ENCODE results near the gene PPP2R1B. TPM values are rescaled to one million over a fixed set of nuclear protein-coding genes. Genes with fewer than 3 reads are reported as not detected.

Gene PPP2R1B
- total RNA-seq, 2 experiments from 2014 or later: 55.2 to 64.9 TPM

DNA sequence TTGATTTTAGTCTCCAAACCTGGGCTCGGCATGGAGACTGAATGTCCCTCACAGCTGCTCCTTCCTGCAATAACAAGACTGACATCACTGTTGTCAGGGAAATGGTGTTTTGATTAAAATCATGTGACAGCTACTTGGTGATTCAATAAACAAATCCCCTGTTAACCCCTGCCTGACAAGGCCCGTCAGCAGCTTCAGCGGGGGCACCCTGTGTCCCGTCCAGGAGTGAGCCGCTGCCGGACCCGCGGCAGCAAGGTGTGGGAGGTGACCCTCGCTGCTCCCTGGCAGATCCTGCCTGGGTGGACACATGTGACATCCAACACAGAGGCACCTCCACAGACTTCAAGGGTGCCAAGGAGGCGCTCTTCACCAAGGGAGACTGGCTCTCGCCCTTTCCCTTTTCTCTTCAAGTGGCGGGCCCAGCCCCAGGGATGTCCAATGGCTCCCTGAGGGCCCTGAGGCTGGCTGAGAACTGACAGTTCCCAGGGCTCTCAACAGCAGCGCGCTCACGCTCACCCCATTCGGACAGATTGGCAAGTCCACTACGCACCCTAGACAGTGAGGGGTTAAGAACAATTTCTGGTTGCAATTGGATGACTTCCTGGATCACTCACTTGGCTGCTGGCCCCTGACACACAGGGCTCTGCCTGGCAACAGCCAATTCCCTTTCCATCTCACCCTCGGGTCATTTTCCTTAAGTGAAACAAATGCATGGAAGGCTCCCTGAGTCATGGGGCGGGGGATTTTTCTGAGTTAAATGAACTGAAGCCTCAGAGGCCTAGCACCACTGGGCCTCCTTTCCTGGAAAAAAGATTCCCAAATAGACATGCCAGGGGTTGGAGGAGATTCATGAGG, 30.7 kb downstream of the PPP2R1B start:
- no peak overlapping the region for H3K27ac Mint-ChIP-seq
- ATAC-seq (no peak), DNase-seq (no peak)
- H3K4me1 Mint-ChIP-seq: peaks cover 5% of the 10 kb centered on the region
- no peaks in the 10 kb centered on the region for H3K27me3 Mint-ChIP-seq
- CTCF ChIA-PET: no interaction called here
- peaks cover 11% of the 10 kb centered on the region for H3K36me3 Mint-ChIP-seq
- H3K4me3 Mint-ChIP-seq: no peak overlapping the region
- H3K9me3 Mint-ChIP-seq (ENCODE audit: low read depth): no peaks in the 10 kb centered on the region

DNA sequence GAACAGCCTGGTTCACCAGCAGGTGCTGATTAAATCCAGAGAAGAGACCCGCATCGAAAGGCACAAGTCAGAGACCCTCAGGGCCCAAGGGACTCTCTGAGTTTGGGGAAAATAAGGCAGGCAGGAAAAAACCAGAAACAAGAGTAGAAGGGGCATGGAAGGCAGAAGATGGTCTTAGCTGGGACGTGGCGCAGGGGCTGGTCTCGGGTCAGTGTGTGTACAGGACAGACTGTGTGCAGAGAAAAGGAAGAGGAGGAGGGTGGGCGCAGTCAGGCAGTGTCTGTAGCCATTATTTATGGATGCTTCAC, 31.3 kb downstream of the PPP2R1B start:
- DNase-seq (no peak), ATAC-seq (no peak)
- peaks cover 3% of the 10 kb centered on the region for H3K4me1 Mint-ChIP-seq
- H3K36me3 Mint-ChIP-seq: peaks cover 8% of the 10 kb centered on the region
- no peaks in the 10 kb centered on the region for H3K27me3 Mint-ChIP-seq
- no peak overlapping the region for H3K27ac Mint-ChIP-seq
- no peaks in the 10 kb centered on the region for H3K9me3 Mint-ChIP-seq (ENCODE audit: low read depth)
- CTCF ChIA-PET: no interaction called here
- H3K4me3 Mint-ChIP-seq: no peak overlapping the region

GRCh38 chr11:111734101-111734953, 31.9 kb downstream of the PPP2R1B start:
- H3K9me3 Mint-ChIP-seq (ENCODE audit: low read depth): no peaks in the 10 kb centered on the region
- CTCF ChIA-PET: no interaction called here
- H3K4me1 Mint-ChIP-seq: peaks cover 2% of the 10 kb centered on the region
- DNase-seq (no peak), ATAC-seq (no peak)
- H3K36me3 Mint-ChIP-seq: peaks cover 5% of the 10 kb centered on the region
- no peak overlapping the region for H3K27ac Mint-ChIP-seq
- H3K4me3 Mint-ChIP-seq: no peak overlapping the region
- no peaks in the 10 kb centered on the region for H3K27me3 Mint-ChIP-seq

DNA sequence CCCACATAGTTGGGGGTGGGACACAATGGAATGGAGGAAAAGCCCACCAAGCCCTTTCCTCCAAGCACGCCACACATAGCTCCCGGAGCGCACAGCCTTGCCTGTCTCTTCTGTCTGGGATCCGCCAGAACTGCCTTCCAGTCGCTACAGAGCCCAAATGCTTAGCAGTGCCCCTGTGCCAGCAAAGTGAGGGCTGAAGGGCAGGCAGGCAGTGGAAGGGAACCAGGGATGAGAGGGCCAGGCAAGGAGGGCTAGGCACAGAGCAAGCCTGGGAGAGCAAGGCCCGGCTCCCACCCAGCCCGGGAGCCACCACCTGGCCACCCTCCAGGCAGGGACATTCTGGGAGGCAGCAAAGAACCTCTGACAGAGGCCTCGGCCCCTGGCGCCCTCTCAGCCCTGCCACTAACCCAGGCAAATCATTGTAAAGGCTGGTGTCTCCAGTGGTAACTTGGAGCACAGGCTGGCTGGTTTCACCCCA, 32.5 kb downstream of the PPP2R1B start:
- Mint-ChIP-seq H3K9me3 (ENCODE audit: low read depth) (no peaks in the 10 kb centered on the region), H3K4me3 (no peak overlapping the region), H3K4me1 (peaks cover 1% of the 10 kb centered on the region), H3K36me3 (peaks cover 5% of the 10 kb centered on the region), H3K27me3 (no peaks in the 10 kb centered on the region), H3K27ac (no peak overlapping the region)
- CTCF ChIA-PET: interaction anchor here (0.8 kb wide), 1 partner anchor 9 kb away, joined by 3 read pairs; no protein-coding TSS in a partner anchor
- DNase-seq (no peak), ATAC-seq (no peak)

GRCh38 chr11:111733016-111733415, 33.2 kb downstream of the PPP2R1B start:
- ATAC-seq: no peak
- CTCF ChIA-PET: interaction anchor here (0.8 kb wide), 1 partner anchor 10 kb away, joined by 3 read pairs; no protein-coding TSS in a partner anchor
- no peak overlapping the region for H3K27ac Mint-ChIP-seq

GRCh38 chr11:111731821-111732220, 34.4 kb downstream of the PPP2R1B start:
- H3K36me3 Mint-ChIP-seq: no peaks in the 10 kb centered on the region
- DNase-seq (no peak), ATAC-seq (no peak)
- no peak overlapping the region for H3K4me3 Mint-ChIP-seq
- H3K9me3 Mint-ChIP-seq (ENCODE audit: low read depth): no peaks in the 10 kb centered on the region
- no peaks in the 10 kb centered on the region for H3K4me1 Mint-ChIP-seq
- CTCF ChIA-PET: no interaction called here
- H3K27ac Mint-ChIP-seq: no peak overlapping the region
- no peaks in the 10 kb centered on the region for H3K27me3 Mint-ChIP-seq

More at GRCh38 chr11:111733016-111733415, 33.2 kb downstream of the PPP2R1B start:
- no peaks in the 10 kb centered on the region for H3K9me3 Mint-ChIP-seq (ENCODE audit: low read depth)
- H3K27me3 Mint-ChIP-seq: no peaks in the 10 kb centered on the region
- DNase-seq: no peak
- peaks cover 3% of the 10 kb centered on the region for H3K36me3 Mint-ChIP-seq
- no peak overlapping the region for H3K4me3 Mint-ChIP-seq
- H3K4me1 Mint-ChIP-seq: no peaks in the 10 kb centered on the region

DNA sequence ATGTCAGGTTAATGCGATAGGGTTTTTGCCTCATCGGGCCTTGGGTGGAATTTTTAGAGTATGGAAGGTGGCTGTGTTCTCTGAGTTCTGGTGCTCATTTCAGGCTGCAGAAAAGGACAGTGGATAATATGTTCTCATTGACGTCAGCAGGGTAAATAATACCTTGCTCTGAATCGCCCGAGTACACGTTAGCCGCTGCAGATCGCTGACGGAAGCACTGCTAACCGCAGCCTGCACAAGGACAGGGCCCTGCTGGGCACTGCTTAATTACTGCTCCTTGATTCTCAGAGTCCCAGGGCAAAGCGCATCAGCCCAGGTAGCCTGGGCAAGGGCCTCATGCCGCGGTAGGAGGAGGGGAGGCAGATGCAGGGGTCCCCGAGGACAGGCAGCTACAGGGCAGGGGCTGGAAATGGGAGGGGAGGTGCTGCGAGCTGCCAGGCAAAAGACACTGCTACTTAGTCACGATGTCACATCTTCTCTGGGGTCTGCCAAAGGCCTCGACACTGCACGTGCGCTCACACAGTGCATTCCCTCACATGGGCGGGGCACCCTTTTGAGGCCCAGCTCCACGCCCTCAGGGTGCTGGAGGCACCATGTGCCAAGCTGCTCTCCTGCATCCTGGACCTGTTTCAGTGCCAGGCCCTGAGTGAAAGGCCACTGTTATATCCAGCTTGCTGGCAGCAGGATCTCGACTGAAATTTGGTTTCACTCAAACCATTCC, 35.2 kb downstream of the PPP2R1B start:
- H3K4me1 Mint-ChIP-seq: no peaks in the 10 kb centered on the region
- H3K36me3 Mint-ChIP-seq: peaks cover 4% of the 10 kb centered on the region
- H3K9me3 Mint-ChIP-seq (ENCODE audit: low read depth): no peaks in the 10 kb centered on the region
- DNase-seq (no peak), ATAC-seq (no peak)
- CTCF ChIA-PET: interaction anchor here (1.5 kb wide), 1 partner anchor 46 kb away, joined by 3 read pairs; no protein-coding TSS in a partner anchor
- no peaks in the 10 kb centered on the region for H3K27me3 Mint-ChIP-seq
- no peak overlapping the region for H3K4me3 Mint-ChIP-seq
- H3K27ac Mint-ChIP-seq: no peak overlapping the region

DNA sequence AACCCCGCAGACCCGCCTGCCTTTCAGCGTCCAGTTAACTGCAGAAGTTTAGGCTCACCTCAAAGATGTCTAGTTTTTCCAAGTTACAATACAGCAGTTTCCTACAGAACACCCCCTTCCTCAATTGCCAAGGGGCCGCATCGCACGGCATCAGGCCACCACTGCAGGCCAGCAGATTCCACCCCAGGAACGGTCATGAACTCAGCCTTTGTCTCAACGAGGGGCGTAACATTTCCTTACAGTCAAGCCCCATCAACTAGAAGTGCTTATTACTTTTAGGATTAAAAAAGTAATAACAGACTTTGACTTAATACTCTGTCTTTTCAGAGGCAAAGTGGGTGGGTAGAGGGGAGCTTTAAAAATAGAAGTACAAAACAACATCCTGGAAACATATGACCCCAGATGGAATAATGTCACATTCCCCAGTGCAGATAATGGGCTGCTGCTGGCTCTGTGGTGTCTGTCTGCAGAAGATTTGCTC, 36.3 kb downstream of the PPP2R1B start:
- CTCF ChIA-PET: interaction anchor here (1.5 kb wide), 1 partner anchor 48 kb away, joined by 3 read pairs; no protein-coding TSS in a partner anchor
- Mint-ChIP-seq H3K9me3 (ENCODE audit: low read depth) (no peaks in the 10 kb centered on the region), H3K36me3 (peaks cover 5% of the 10 kb centered on the region), H3K4me3 (no peak overlapping the region), H3K27me3 (no peaks in the 10 kb centered on the region), H3K27ac (no peak overlapping the region), H3K4me1 (no peaks in the 10 kb centered on the region)
- DNase-seq (no peak), ATAC-seq (no peak)

DNA sequence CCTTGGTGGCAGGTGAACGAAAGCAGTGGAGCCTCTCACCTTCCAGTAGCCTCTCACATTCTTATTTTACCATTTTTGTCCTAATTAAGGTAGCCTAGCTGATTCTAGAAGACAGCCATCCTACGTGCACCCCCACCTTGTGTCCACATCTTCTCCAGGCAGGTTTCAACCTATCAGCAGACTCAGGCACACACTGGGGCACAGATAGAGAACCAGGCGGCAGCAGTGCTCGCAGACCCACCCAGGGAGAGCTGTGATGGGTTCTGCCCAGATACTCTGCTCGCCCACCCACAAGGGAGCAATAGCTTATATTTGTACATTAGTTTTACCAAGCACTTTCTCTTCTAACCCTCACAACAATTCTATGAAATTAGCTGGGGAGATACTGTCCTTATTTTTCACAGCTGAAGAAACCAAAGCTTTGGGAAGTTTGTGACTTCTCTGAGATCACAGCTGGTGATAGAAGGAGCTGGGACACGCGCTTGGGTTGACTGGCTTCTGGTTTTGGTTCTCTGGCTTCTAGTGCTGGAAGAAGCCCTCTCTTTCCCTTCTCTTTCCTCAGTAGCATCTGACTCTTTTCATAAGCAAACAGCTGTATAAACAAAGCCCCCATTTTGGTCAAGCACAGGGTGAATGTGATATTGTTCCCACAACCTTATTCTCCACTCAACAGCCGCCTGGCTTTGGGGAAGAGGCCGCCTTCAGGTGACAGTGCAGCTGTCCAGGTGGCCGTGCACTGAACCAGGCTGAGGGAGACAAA, 36.9 kb downstream of the PPP2R1B start:
- no peaks in the 10 kb centered on the region for H3K27me3 Mint-ChIP-seq
- no peak overlapping the region for H3K27ac Mint-ChIP-seq
- DNase-seq (no peak), ATAC-seq (no peak)
- H3K4me1 Mint-ChIP-seq: no peaks in the 10 kb centered on the region
- no peaks in the 10 kb centered on the region for H3K9me3 Mint-ChIP-seq (ENCODE audit: low read depth)
- CTCF ChIA-PET: no interaction called here
- no peak overlapping the region for H3K4me3 Mint-ChIP-seq
- peaks cover 5% of the 10 kb centered on the region for H3K36me3 Mint-ChIP-seq

DNA sequence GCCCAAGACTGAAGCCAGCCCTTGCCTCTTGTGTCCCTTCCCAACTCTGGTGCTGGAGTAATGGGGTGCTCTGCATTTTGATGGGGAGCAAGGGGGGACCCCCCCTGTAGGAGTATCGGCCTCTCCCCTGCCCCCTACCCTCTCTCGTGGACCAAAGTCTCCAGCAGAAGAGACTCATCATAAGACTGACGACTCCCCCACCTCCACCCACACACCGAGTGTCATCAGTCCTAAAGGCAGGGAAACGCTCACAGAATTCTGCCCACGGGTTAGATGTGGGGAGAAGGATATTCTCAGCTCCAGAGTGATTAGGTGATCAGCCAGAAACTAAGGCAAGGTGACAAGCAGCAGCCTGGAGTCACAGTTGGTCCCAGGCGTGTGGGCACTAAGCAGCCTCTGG, 38.8 kb downstream of the PPP2R1B start:
- no peak overlapping the region for H3K27ac Mint-ChIP-seq
- no peaks in the 10 kb centered on the region for H3K27me3 Mint-ChIP-seq
- no peak for ATAC-seq
- no peak overlapping the region for H3K4me3 Mint-ChIP-seq
- CTCF ChIA-PET: no interaction called here
- H3K36me3 Mint-ChIP-seq: peaks cover 9% of the 10 kb centered on the region
- no peak for DNase-seq
- H3K4me1 Mint-ChIP-seq: no peaks in the 10 kb centered on the region
- no peaks in the 10 kb centered on the region for H3K9me3 Mint-ChIP-seq (ENCODE audit: low read depth)

GRCh38 chr11:111726301-111726713, 39.9 kb downstream of the PPP2R1B start:
- CTCF ChIA-PET: no interaction called here
- Mint-ChIP-seq H3K36me3 (peaks cover 10% of the 10 kb centered on the region), H3K4me1 (no peaks in the 10 kb centered on the region), H3K4me3 (no peak overlapping the region), H3K27ac (no peak overlapping the region), H3K9me3 (ENCODE audit: low read depth) (no peaks in the 10 kb centered on the region), H3K27me3 (no peaks in the 10 kb centered on the region)
- DNase-seq: no peak
- no peak for ATAC-seq

DNA sequence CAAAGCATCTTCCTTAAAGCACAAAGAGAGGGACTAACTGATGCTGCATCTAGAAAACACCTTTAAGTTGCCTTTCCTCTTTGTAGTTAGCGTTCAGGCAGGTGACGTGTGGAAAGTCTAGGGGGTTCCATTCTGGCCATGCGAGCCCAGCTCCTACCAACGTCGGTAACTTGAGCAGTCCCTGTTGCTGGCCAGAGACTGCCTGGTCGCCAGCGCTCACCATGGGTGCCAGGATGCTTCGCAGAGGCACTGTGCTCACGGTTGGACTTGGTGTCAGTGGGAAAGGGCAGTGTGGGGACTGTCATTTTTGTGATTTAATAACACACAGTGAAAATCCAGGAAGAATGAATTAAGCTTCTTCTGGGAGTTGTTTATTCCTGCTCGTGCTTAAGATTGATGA, 40.6 kb downstream of the PPP2R1B start:
- H3K4me3 Mint-ChIP-seq: no peak overlapping the region
- peaks cover 17% of the 10 kb centered on the region for H3K36me3 Mint-ChIP-seq
- H3K9me3 Mint-ChIP-seq (ENCODE audit: low read depth): no peaks in the 10 kb centered on the region
- no peaks in the 10 kb centered on the region for H3K4me1 Mint-ChIP-seq
- no peak for ATAC-seq
- no peaks in the 10 kb centered on the region for H3K27me3 Mint-ChIP-seq
- CTCF ChIA-PET: no interaction called here
- no peak for DNase-seq
- H3K27ac Mint-ChIP-seq: no peak overlapping the region

Data from activated CD8-positive, alpha-beta memory T cell treated with anti-CD3 and anti-CD28 coated beads, Interleukin-2, amount 10 ng/mL, durations not matched to agents 7 days and 5 days (primary cell).